HEK293 (cell line): ENCODE results near the gene APBB2.

Source experiments
- ZBTB1 ChIP-seq: fragments of 450-650 bp; formaldehyde crosslinking; IDR thresholded peaks from 2 replicates; pipeline ENCODE4 v1.5.1; 2016; ENCODE audit warnings: missing biosample characterization, missing genetic modification characterization
- ZBTB10 ChIP-seq: fragments of 450-650 bp; formaldehyde crosslinking; IDR thresholded peaks from 2 replicates; pipeline ENCODE4 v1.5.1; 2016; ENCODE audit warnings: missing biosample characterization, missing genetic modification characterization
- ZNF623 ChIP-seq: fragments of 450-650 bp; formaldehyde crosslinking; IDR thresholded peaks from 2 replicates; pipeline ENCODE4 v1.5.1; 2016; ENCODE audit warnings: missing biosample characterization, missing genetic modification characterization
- ZNF624 ChIP-seq: fragments of 450-650 bp; formaldehyde crosslinking; IDR thresholded peaks from 2 replicates; pipeline ENCODE4 v1.5.1; 2017; ENCODE audit warnings: missing biosample characterization, missing genetic modification characterization
- ZNF645 ChIP-seq: fragments of 450-650 bp; formaldehyde crosslinking; IDR thresholded peaks from 2 replicates; pipeline ENCODE4; 2016; ENCODE audit warnings: missing biosample characterization, missing genetic modification characterization
- ZNF747 ChIP-seq: fragments of 450-650 bp; formaldehyde crosslinking; IDR thresholded peaks from 2 replicates; pipeline ENCODE4 v1.5.1; 2016; ENCODE audit warnings: missing biosample characterization, missing genetic modification characterization
- ZNF792 ChIP-seq: fragments of 450-650 bp; formaldehyde crosslinking; IDR thresholded peaks from 2 replicates; pipeline ENCODE4 v1.5.1; 2016; ENCODE audit warnings: missing biosample characterization, missing genetic modification characterization
- TF ChIP-seq, protein P1 (sequence below): fragments of 450-650 bp; formaldehyde crosslinking; IDR thresholded peaks from 2 replicates; pipeline ENCODE4 v1.5.1; 2016; ENCODE audit warnings: missing biosample characterization, missing genetic modification characterization
- TF ChIP-seq, protein P2 (sequence below): fragments of 450-650 bp; formaldehyde crosslinking; IDR thresholded peaks from 2 replicates; pipeline ENCODE4 v1.5.1; 2016; ENCODE audit warnings: missing biosample characterization, missing genetic modification characterization

DNA sequence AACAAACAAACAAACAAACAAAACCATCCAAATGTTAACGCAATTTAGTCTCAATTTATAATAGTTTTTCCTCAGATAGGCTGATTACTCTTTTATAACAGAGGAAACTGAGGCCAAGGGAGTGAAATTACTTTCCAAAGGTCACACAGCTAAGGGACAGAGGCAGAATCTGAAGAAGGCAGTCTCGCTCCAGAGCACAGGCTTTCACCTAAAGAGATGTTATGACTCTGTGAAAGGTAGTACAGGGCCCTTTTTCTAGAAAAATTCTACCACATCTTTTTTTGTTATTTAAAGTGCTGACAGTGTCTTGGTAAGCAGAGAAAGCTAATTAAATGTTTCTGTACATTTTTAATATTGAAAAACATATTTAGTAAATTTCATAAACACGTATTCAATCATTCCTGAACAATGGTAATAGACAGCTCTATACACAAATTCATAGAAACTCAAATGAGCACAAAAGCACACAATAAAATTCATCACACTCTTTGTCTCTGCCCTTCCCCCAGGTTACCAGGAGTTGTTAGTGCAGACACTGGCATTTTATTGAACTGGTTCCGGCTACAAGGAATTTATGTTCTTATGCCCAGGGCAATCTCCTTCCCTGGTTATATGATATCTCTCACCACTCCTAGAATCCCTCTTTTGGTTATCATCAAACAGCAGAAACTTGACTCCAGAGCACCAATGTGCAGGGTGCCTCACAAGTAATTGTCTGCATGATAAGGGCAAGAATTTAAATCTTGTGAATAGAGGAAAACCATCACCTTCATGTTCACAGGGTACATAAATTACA is 7.7 kb upstream of the APBB2 start:
- TF ChIP-seq ZNF623 (no peak), ZBTB1 (tag by site-specific recombination) (no peak), ZBTB10 (tag by site-specific recombination) (no peak), ZNF792 (tag by site-specific recombination) (no peak), ZNF624 (tag by site-specific recombination) (no peak), ZNF645 (tag by site-specific recombination) (no peak), ZNF747 (tag by site-specific recombination) (no peak)
- TF ChIP-seq, protein P1, sequence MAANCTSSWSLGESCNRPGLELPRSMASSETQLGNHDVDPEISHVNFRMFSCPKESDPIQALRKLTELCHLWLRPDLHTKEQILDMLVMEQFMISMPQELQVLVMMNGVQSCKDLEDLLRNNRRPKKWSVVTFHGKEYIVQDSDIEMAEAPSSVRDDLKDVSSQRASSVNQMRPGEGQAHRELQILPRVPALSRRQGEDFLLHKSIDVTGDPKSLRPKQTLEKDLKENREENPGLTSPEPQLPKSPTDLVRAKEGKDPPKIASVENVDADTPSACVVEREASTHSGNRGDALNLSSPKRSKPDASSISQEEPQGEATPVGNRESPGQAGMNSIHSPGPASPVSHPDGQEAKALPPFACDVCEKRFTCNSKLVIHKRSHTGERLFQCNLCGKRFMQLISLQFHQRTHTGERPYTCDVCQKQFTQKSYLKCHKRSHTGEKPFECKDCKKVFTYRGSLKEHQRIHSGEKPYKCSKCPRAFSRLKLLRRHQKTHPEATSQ (tag by site-specific recombination) = no peak
- TF ChIP-seq, protein P2, sequence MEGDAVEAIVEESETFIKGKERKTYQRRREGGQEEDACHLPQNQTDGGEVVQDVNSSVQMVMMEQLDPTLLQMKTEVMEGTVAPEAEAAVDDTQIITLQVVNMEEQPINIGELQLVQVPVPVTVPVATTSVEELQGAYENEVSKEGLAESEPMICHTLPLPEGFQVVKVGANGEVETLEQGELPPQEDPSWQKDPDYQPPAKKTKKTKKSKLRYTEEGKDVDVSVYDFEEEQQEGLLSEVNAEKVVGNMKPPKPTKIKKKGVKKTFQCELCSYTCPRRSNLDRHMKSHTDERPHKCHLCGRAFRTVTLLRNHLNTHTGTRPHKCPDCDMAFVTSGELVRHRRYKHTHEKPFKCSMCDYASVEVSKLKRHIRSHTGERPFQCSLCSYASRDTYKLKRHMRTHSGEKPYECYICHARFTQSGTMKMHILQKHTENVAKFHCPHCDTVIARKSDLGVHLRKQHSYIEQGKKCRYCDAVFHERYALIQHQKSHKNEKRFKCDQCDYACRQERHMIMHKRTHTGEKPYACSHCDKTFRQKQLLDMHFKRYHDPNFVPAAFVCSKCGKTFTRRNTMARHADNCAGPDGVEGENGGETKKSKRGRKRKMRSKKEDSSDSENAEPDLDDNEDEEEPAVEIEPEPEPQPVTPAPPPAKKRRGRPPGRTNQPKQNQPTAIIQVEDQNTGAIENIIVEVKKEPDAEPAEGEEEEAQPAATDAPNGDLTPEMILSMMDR (tag by site-specific recombination) = no peak
